IMR-90 (cell line): ENCODE data around the gene PDE6A. TPM values are rescaled to one million over a fixed set of nuclear protein-coding genes. Genes with fewer than 3 reads are reported as not detected.

ENCODE experiments used
- ATAC-seq: fragments of 200-7000 bp; cut with Tn5 transposase; 2 replicates; pipeline ENCODE4 v1.9.1; 2020; ENCODE audit warnings: low read depth, mild to moderate bottlenecking, moderate library complexity
- BruUV-seq: library from RNA; stranded (reverse); fragments of 400-500 nt; replicated peaks from 2 replicates; lab custom pipeline; 2021; lab: Mats Ljungman, UMichigan
- CTCF ChIA-PET: fragments of 300-600 bp; formaldehyde crosslinking; extraction: SDS; loops from one replicate; lab custom pipeline; 2021; ENCODE audit warnings: antibody characterized with exemption; lab: Yijun Ruan, JAX
- POLR2A ChIA-PET: fragments of 300-600 bp; sonication (Branson Sonifier 250); formaldehyde crosslinking; loops from one replicate; lab custom pipeline; 2022; ENCODE audit warnings: antibody characterized with exemption; ENCODE audit not compliant: unreplicated experiment; lab: Charles Lee
- DNase-seq: peaks from one replicate; pipeline ENCODE4 v3.0.0; 2013
- H2AFZ ChIP-seq: replicated peaks from 2 replicates; pipeline ENCODE3; 2013; ENCODE audit warnings: low read length, mild to moderate bottlenecking; ENCODE audit not compliant: poor library complexity
- H2AK5ac ChIP-seq: 2 replicates; pipeline ENCODE4 v1.6.1; 2013; ENCODE audit warnings: low read depth, low read length, inconsistent platforms
- H2AK9ac ChIP-seq: replicated peaks from 2 replicates; pipeline ENCODE3; 2013; ENCODE audit warnings: mild to moderate bottlenecking, low read depth, low read length, moderate library complexity; ENCODE audit not compliant: poor library complexity
- H2BK120ac ChIP-seq: 2 replicates; pipeline ENCODE4 v1.6.1; 2013; ENCODE audit warnings: low read depth, low read length, inconsistent platforms
- H2BK15ac ChIP-seq: 3 replicates; pipeline ENCODE4 v1.6.1; 2013; ENCODE audit warnings: low read depth, low read length, inconsistent platforms
- H2BK20ac ChIP-seq: 2 replicates; pipeline ENCODE4 v1.6.1; 2013; ENCODE audit warnings: low read depth, mild to moderate bottlenecking, inconsistent platforms, low read length, moderate library complexity
- H2BK5ac ChIP-seq: 2 replicates; pipeline ENCODE4 v1.6.1; 2013; ENCODE audit warnings: mild to moderate bottlenecking, low read depth, low read length, inconsistent platforms; ENCODE audit not compliant: poor library complexity, severe bottlenecking
- H3K14ac ChIP-seq: replicated peaks from 2 replicates; pipeline ENCODE4 v1.6.1; 2013; ENCODE audit warnings: low read depth, low read length, inconsistent platforms
- H3K18ac ChIP-seq: 2 replicates; pipeline ENCODE4 v1.6.1; 2013; ENCODE audit warnings: low read depth, low read length, control low read depth
- H3K23ac ChIP-seq: 2 replicates; pipeline ENCODE4 v1.6.1; 2013; ENCODE audit warnings: low read depth, low read length, inconsistent platforms
- H3K27ac ChIP-seq: 2 replicates; pipeline ENCODE4 v1.5.1; 2013; ENCODE audit warnings: mild to moderate bottlenecking, control low read depth, low read length; ENCODE audit not compliant: insufficient read depth
- H3K27me3 ChIP-seq: 2 replicates; pipeline ENCODE4 v1.6.1; 2013; ENCODE audit warnings: low read length; ENCODE audit not compliant: control insufficient read depth, insufficient read depth
- H3K36me3 ChIP-seq: 2 replicates; pipeline ENCODE4 v1.6.1; 2013; ENCODE audit warnings: low read length, mixed read lengths; ENCODE audit not compliant: control insufficient read depth, insufficient read depth
- H3K4ac ChIP-seq: 2 replicates; pipeline ENCODE4 v1.6.1; 2013; ENCODE audit warnings: low read depth, low read length, inconsistent platforms
- H3K4me1 ChIP-seq: 2 replicates; pipeline ENCODE4 v1.6.1; 2013; ENCODE audit warnings: low read length, mixed read lengths; ENCODE audit not compliant: control insufficient read depth, insufficient read depth
- H3K4me2 ChIP-seq: 2 replicates; pipeline ENCODE4 v1.6.1; 2013; ENCODE audit warnings: low read depth, mild to moderate bottlenecking, control low read depth, low read length, moderate library complexity
- H3K4me3 ChIP-seq: 2 replicates; pipeline ENCODE4 v1.5.1; 2013; ENCODE audit warnings: low read depth, mild to moderate bottlenecking, control low read depth, low read length, moderate library complexity; ENCODE audit not compliant: insufficient read depth
- H3K56ac ChIP-seq: 2 replicates; pipeline ENCODE4 v1.6.1; 2013; ENCODE audit warnings: low read length, inconsistent platforms; ENCODE audit not compliant: insufficient read depth; ENCODE audit errors: extremely low read depth
- H3K79me1 ChIP-seq, 2 experiments: 2 replicates each; pipeline ENCODE4 v1.6.1; 2013; ENCODE audit warnings: low read length in 2 of 2, inconsistent platforms in 1 of 2, low read depth in 1 of 2
- H3K9ac ChIP-seq: 2 replicates; pipeline ENCODE4 v1.6.1; 2013; ENCODE audit warnings: low read depth, low read length, control low read depth
- H3K9me1 ChIP-seq: 2 replicates; pipeline ENCODE4 v1.6.1; 2013; ENCODE audit warnings: low read length, inconsistent platforms; ENCODE audit not compliant: insufficient read depth
- H3K9me3 ChIP-seq: 2 replicates; pipeline ENCODE4 v1.6.1; 2013; ENCODE audit warnings: low read length; ENCODE audit not compliant: control insufficient read depth, insufficient read depth
- H4K20me1 ChIP-seq: 2 replicates; pipeline ENCODE4 v1.6.1; 2013; ENCODE audit warnings: low read length, inconsistent platforms; ENCODE audit not compliant: insufficient read depth
- H4K5ac ChIP-seq: 2 replicates; pipeline ENCODE4 v1.6.1; 2013; ENCODE audit warnings: mild to moderate bottlenecking, low read depth, low read length, control low read depth
- H4K8ac ChIP-seq, 2 experiments: 2 replicates each; pipeline ENCODE4 v1.6.1; 2013; ENCODE audit warnings: low read depth in 2 of 2, low read length in 2 of 2, control low read depth in 1 of 2, inconsistent platforms in 1 of 2
- H4K91ac ChIP-seq: 2 replicates; pipeline ENCODE4 v1.6.1; 2013; ENCODE audit warnings: low read depth, low read length, inconsistent platforms; ENCODE audit not compliant: insufficient read depth
- BHLHE40 ChIP-seq: fragments of 150-350 bp; IDR thresholded peaks from 2 replicates; pipeline ENCODE4 v1.6.1; 2016; ENCODE audit warnings: mild to moderate bottlenecking, low read depth, low read length
- CEBPB ChIP-seq: IDR thresholded peaks from 2 replicates; pipeline ENCODE4 v1.6.1; 2012; ENCODE audit warnings: low read depth, low read length, improper control_type of control experiment
- MAFK ChIP-seq: IDR thresholded peaks from 2 replicates; pipeline ENCODE4 v1.6.1; 2012; ENCODE audit warnings: low read depth, low read length, improper control_type of control experiment
- MAZ ChIP-seq: IDR thresholded peaks from 2 replicates; pipeline ENCODE4 v1.6.1; 2012; ENCODE audit warnings: low read depth, mild to moderate bottlenecking, low read length, improper control_type of control experiment, moderate library complexity, borderline replicate concordance
- MXI1 ChIP-seq: IDR thresholded peaks from 2 replicates; pipeline ENCODE4 v1.6.1; 2012; ENCODE audit warnings: low read depth, mild to moderate bottlenecking, low read length, moderate library complexity, borderline replicate concordance
- NFE2L2 ChIP-seq: fragments of 150-350 bp; IDR thresholded peaks from 2 replicates; pipeline ENCODE4 v1.6.1; 2016; ENCODE audit warnings: low read depth, mild to moderate bottlenecking, low read length
- POLR2A ChIP-seq: IDR thresholded peaks from 2 replicates; pipeline ENCODE4 v1.6.1; 2012; ENCODE audit warnings: mild to moderate bottlenecking, low read depth, low read length
- RCOR1 ChIP-seq: IDR thresholded peaks from 2 replicates; pipeline ENCODE4 v1.6.1; 2012; ENCODE audit warnings: mild to moderate bottlenecking, low read length, improper control_type of control experiment; ENCODE audit not compliant: insufficient replicate concordance
- RFX5 ChIP-seq: IDR thresholded peaks from 2 replicates; pipeline ENCODE4 v1.8.0; 2012; ENCODE audit warnings: low read depth, mild to moderate bottlenecking, low read length, moderate library complexity
- SMC3 ChIP-seq: fragments of 150-350 bp; IDR thresholded peaks from 2 replicates; pipeline ENCODE4 v1.6.1; 2016; ENCODE audit warnings: low read depth, mild to moderate bottlenecking, antibody characterized with exemption, low read length, moderate library complexity
- WGBS, 2 experiments: methylation state at CpG; one replicate each; pipeline versions ENCODE4 v1.1.5 to v1.1.7; 2013; ENCODE audit warnings: missing lambda C conversion rate in 2 of 2; ENCODE audit not compliant: insufficient read length in 1 of 2; ENCODE audit errors: extremely low coverage in 2 of 2; 5-methylcytosine and 5-hydroxymethylcytosine counted together
- dilution Hi-C: fragments of 300-500 bp; cut with HindIII; formaldehyde crosslinking; loops from one replicate; pipeline ENCODE4 v1.14.3; 2018; ENCODE audit warnings: low sequenced_read_pairs; ENCODE audit not compliant: unreplicated experiment
- in situ Hi-C: fragments of 300-500 bp; cut with MboI; formaldehyde crosslinking; loops from 3 replicates; pipeline ENCODE4 v1.14.3; 2019; ENCODE audit warnings: low sequenced_read_pairs, inconsistent platforms, mixed read lengths
- intact Hi-C: fragments of 100-400 bp; cut with micrococcal nuclease; formaldehyde crosslinking; loops from 2 replicates; pipeline ENCODE4 v1.10.0; 2022
- polyA plus RNA-seq, 3 experiments: library from polyadenylated mRNA; depleted of rRNA; stranded (reverse); fragments of >200 nt; gene quantifications; 2 replicates each; pipeline ENCODE4 v1.2.3, GENCODE V29; 2012; ENCODE audit warnings: low replicate concordance in 1 of 3
- total RNA-seq: library from RNA; depleted of rRNA; stranded (reverse); fragments of >200 nt; gene quantifications from 2 replicates; pipeline ENCODE4 v1.2.3, GENCODE V29; 2012
- TF ChIP-seq, protein P1 (sequence below): fragments of 150-350 bp; IDR thresholded peaks from 2 replicates; pipeline ENCODE4 v1.6.1; 2017; ENCODE audit warnings: mild to moderate bottlenecking, antibody characterized with exemption, low read length, low read depth
- TF ChIP-seq, protein P2 (sequence below): fragments of 150-350 bp; IDR thresholded peaks from 2 replicates; pipeline ENCODE4 v1.6.1; 2016; ENCODE audit warnings: low read depth, mild to moderate bottlenecking, low read length, moderate library complexity, borderline replicate concordance

The PDE6A gene
- total and polyA plus RNA-seq, 2 of the 4 experiments (the other 2 are of a cell fraction), result not detected

DNA sequence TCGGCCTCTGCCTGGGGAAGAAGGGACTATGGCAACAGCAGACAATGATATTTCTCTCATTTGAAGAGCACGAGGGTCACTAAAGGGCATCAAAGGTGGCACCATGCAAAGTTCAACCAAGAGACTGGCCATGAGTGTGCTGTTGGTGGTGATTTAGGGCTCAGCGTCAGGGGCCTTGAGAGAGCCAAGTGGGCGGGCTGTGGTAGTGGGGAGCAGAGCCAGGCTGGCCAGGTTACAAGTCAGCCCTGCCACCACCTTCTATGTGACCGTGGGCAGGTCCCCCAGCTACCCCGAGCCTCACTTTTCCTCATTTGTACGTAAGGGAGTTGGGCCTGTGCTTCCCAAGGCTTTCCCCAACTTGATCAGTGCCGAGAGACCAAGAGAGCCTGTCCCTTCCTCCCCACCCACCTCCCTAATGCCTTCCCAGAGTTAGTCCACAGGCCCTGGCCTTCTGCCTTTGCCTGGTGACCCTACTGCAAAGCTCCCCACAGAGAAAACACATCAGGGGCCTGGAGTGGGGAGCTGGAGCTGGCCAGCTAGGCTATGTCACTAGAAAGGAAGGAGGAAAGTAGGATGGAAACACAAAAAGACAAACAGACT lies 104.3 kb downstream of the PDE6A start (continued):
- no peak for TF ChIP-seq MAZ
- TF ChIP-seq, protein P1, sequence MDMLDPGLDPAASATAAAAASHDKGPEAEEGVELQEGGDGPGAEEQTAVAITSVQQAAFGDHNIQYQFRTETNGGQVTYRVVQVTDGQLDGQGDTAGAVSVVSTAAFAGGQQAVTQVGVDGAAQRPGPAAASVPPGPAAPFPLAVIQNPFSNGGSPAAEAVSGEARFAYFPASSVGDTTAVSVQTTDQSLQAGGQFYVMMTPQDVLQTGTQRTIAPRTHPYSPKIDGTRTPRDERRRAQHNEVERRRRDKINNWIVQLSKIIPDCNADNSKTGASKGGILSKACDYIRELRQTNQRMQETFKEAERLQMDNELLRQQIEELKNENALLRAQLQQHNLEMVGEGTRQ, result no peak
- TF ChIP-seq MXI1, result no peak
- TF ChIP-seq CEBPB, result no peak

DNA sequence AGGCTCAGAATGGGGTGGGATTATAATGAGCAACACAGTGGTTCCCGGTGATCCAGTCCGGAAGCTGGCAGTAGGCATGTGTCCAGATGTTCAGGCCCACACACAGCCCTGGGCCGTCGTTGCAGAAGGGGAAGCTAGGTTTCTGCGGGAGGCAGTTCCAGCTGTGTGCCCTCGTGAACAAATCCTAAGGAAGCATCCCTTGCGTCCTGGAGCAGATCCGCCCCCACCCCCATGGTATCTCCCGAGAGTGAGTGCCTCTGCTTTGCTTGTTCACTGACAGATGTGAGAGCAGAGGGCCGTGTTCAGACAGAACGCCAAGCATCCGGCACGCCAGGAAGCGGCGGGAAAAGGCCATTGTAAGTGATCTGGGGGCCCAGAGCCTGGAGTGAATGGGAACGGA lies 104.8 kb downstream of the PDE6A start:
- 24% methylated on average over 9 of the region's 16 CpGs; no CpG with 5 or more reads in 1 of the 2 experiments for WGBS, 2 experiments
- Histone ChIP-seq H4K20me1 (no peaks in the 10 kb centered on the region), H3K23ac (no peak overlapping the region), H3K9me3 (no peaks in the 10 kb centered on the region), H3K14ac (no peak overlapping the region), H4K91ac (no peak overlapping the region), H2AFZ (peak overlapping the region; percentile 70), H3K4me3 (no peak overlapping the region), H3K9ac (no peak overlapping the region), H2BK5ac (no peak overlapping the region), H4K8ac (no peak overlapping the region; a peak in 1 of 4 replicates), H3K27ac (no peak overlapping the region), H2BK20ac (no peak overlapping the region), H2BK15ac (no peak overlapping the region), H4K5ac (no peak overlapping the region), H3K79me1 (no peaks in the 10 kb centered on the region), H3K18ac (no peak overlapping the region), H3K27me3 (peaks cover 7% of the 10 kb centered on the region; the same call in 1 of the 2 replicates), H2BK120ac (no peak overlapping the region), H2AK5ac (no peak overlapping the region), H3K36me3 (no peaks in the 10 kb centered on the region), H3K9me1 (no peaks in the 10 kb centered on the region), H3K4me1 (peaks cover 3% of the 10 kb centered on the region; the same call in 1 of the 2 replicates), H3K4me2 (no peak overlapping the region; the same call in 1 of the 2 replicates), H2AK9ac (no peak overlapping the region), H3K4ac (no peak overlapping the region), H3K56ac (no peak overlapping the region)
- ATAC-seq (peak; percentile 12; the same call in 1 of the 2 replicates), DNase-seq (peak; percentile 20)
- ChIA-PET POLR2A (no interaction called here), CTCF (interaction anchor here (0.5 to 5.5 kb wide), 3 partner anchors 13 to 249 kb away, joined by 5 to 40 read pairs (median 30); no protein-coding TSS in a partner anchor)
- dilution Hi-C loops (no loop called here), in situ Hi-C loops (loop anchor here (5.0 to 25.0 kb wide), 3 partner anchors 148 to 598 kb away; partner anchors contain the start of gene RPS14), intact Hi-C loops (loop anchor here (10.0 kb wide), 2 partner anchors 275 to 595 kb away; no protein-coding TSS in a partner anchor)
- BruUV-seq, result no TSS peak
- TF ChIP-seq, protein P2, sequence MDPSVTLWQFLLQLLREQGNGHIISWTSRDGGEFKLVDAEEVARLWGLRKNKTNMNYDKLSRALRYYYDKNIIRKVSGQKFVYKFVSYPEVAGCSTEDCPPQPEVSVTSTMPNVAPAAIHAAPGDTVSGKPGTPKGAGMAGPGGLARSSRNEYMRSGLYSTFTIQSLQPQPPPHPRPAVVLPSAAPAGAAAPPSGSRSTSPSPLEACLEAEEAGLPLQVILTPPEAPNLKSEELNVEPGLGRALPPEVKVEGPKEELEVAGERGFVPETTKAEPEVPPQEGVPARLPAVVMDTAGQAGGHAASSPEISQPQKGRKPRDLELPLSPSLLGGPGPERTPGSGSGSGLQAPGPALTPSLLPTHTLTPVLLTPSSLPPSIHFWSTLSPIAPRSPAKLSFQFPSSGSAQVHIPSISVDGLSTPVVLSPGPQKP, result no peak
- TF ChIP-seq MXI1, result no peak
- no peak for TF ChIP-seq CEBPB
- no peak for TF ChIP-seq MAZ
- no peak for TF ChIP-seq RCOR1
- TF ChIP-seq BHLHE40, result no peak
- no peak for TF ChIP-seq NFE2L2
- no peak for TF ChIP-seq POLR2A
- no peak for TF ChIP-seq SMC3
- TF ChIP-seq RFX5, result no peak
- no peak for TF ChIP-seq MAFK
- TF ChIP-seq, protein P1, result no peak
